Keratinocyte (primary cell): ENCODE results near the gene PPP2R5C.

Source experiments
- CTCF ChIP-seq, 3 experiments: IDR thresholded peaks in 1 of 3; conservative IDR thresholded peaks in 1 of 3; optimal IDR thresholded peaks in 1 of 3; 2 replicates in 2 of 3; 3 replicates in 1 of 3; pipeline versions ENCODE3 to v1.5.1; 2011; ENCODE audit warnings: low read length in 3 of 3, mild to moderate bottlenecking in 3 of 3, moderate library complexity in 2 of 3, control low read depth in 1 of 3, inconsistent platforms in 1 of 3; ENCODE audit not compliant: insufficient read depth in 2 of 3; ENCODE audit errors: extremely low read depth in 1 of 3
- EZH2 ChIP-seq: IDR thresholded peaks from one replicate; pipeline ENCODE4 v1.6.1; 2012; ENCODE audit warnings: inconsistent platforms, mild to moderate bottlenecking, low read length, moderate library complexity

DNA sequence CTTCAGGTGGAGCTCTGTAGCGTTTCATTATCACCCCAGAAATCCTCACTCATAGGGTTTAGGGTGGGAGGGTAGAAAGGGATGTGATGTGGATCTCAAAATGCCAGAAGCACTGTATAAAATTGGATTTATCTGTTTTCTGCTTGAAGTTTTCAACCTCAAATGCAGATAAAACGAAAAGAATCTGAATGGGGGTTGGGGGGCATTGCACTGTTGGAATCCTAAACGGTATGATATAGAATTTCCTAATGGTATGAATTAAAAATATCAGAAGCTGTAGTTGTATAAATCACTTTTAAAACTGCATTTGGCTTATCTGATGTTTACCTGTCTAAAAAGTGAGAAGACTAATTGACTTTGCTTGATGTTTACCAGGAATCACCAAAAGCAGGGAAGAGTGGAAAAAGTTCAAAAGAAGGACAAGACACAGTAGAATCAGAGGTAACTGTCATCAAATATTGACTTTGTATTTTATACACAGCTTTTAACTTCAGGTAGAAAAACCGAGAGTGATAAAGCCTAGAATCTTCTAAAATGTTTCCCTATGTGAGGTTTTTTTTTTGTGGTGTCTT, 1.1 kb downstream of the PPP2R5C start:
- TF ChIP-seq CTCF (optimal IDR thresholded peaks at IDR 0.05 in 1 of 3, IDR thresholded peaks at IDR 0.05 in 1 of 3, conservative IDR thresholded peaks at IDR 0.05 in 1 of 3; ENCODE audit: extremely low read depth in 1 of 3, insufficient read depth in 2 of 3, low read length in 3 of 3) (no peak), EZH2 (no peak)
